Stimulated activated CD4-positive, alpha-beta T cell treated with anti-CD3 and anti-CD28 coated beads, Interleukin-2, amount 100 ng/mL, for 48 hours (primary cell): ENCODE data around the gene HOXA6.

Experiments used
- DNase-seq, 2 donors: peaks; one replicate each; pipeline ENCODE4 v3.0.0-alpha.2; 2020

HOXA6 gene

DNA sequence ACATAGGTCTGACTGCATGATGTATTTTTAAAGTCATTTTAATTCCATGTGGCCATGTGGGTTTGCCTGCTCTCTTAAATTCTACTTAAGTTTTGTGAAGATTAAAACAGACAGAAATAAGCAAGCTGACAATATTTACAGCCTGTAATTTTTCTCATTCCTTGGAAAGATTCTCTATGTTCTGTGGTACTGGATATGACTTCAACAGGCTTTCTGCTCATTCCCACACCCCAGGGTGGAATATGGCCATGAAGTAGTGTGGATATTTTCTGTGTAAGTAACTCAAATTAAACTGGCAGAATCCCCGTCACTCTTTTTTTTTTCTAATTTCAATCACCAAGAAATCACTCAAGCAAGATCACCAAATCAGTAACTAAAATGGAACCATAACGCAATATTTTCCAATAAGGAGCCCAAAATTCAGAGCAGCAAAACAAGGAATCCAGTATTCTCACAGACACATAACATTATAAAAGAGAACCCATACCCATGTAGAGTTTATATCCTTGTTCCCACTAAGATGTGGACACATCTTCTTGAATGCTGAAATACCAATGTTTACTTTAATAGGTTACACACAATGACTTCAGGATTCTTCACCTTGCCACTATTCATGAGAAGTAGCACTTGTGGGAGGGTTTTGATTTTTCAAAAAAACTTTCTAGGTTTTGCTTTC lies 9.8 kb downstream of the HOXA6 start:
- DNase-seq, result no peak

DNA sequence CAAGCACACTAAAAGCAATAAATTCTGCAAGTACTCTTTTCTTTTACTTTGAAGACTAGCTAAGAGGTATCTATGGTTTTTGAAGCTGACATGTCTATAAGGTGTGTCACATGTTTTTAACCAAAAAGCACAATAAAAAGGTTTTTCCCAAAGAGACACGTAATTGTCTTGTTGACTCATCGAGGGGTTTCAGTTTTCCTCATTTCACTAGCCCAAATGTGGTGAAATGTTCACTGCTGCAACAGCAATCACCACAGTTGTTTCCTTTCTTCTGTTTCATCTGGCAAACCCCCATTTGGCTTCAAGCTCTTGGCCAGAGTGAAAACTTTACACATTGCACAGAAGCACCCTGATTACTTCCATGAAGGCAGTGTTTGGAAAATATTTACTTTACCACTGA lies 13.2 kb downstream of the HOXA6 start:
- DNase-seq, result no peak

DNA sequence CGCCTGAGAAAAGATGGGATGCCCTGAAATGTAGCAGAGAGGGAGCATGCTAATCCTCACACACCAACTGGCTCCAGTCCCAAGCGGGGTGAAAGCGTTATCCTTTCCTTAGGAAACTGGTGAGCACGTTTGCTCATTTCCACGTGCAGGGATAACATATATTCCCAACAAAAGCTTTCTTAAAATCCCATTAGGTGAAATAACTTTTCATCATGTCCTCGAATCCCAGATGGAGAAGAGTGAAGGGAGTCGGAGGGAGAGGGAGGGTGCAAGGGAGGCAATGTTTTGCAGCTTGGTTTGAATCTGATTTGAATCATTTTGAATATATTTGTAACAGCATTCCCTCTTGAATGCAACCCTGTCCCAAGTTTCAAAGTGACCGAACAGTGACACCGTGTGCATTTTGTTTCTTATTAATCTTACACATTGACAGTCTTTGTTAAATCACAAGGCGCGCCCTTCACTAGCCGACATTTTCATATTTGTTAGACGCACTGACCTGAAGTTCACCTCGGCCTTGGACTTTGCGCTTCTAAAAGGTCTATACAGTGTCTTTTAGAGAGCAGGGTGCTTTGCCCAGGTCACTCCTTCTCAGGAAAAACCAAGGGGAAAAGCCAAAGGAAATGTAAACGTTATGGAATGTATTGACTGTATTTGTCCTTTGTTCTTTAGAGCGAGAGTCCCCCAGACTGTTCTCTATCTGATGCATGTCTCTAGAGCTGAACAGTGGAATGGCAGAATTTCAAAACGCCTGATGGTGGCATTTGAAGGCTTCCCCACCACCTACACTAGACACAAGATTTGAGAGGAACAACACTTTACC lies 14.0 kb downstream of the HOXA6 start:
- DNase-seq, result no peak

DNA sequence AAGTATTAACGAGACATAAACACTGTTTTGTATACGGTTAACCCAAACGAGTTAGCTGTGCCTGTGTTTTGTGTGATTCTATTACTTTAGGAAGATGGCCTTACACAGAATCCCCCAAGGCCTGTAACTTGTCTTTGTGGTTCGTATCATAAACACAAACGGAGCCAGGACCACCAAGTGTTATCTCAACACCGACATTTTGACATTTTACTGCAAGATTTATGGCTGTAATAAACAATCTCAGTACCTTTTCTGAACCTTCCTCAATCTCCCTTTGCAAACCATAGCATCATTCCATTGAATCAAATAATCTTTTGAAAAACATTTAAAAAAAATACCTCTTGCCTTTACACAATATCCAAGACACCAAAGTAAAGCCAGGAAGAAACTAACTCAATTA lies 14.6 kb downstream of the HOXA6 start:
- DNase-seq, result no peak

DNA sequence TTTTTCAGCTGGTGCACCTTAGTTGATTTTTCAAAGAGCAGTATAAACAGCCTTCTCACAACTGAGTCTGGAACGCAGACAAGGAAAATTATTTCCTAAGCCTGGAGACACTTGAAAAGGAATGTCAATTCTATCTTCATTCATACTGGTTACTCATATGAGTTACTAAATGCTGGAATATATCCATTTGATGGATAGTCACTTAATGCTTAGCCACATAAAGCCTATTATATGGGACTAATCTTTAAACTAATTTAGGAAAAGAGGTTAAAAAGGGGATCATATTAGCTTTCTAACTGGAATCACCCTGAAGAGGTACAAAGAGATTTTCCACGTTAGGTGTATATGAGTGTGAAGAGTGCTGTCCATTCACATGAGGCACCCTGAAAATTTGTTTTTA lies 15.4 kb downstream of the HOXA6 start:
- DNase-seq, result no peak

DNA sequence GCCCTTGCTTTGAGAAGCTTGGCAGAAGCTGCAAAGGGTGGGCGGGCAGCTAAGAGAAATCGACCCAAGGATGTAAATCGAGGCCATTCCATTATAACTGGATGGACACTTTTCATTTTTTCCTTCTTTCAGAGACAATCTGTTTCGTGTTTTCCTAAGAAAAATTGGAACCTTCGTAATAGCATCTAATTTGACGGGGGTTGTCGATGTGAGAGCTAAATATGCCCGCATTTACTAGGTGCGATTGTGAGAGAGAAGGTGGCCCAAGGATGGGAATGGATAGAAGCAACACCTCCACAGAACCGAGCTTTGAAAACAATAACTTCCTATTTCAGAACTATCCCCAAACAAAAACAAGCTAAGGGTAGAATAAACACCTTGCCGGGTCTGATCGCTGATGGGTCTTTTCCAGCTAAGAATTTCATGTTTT lies 16.2 kb downstream of the HOXA6 start:
- no peak for DNase-seq

DNA sequence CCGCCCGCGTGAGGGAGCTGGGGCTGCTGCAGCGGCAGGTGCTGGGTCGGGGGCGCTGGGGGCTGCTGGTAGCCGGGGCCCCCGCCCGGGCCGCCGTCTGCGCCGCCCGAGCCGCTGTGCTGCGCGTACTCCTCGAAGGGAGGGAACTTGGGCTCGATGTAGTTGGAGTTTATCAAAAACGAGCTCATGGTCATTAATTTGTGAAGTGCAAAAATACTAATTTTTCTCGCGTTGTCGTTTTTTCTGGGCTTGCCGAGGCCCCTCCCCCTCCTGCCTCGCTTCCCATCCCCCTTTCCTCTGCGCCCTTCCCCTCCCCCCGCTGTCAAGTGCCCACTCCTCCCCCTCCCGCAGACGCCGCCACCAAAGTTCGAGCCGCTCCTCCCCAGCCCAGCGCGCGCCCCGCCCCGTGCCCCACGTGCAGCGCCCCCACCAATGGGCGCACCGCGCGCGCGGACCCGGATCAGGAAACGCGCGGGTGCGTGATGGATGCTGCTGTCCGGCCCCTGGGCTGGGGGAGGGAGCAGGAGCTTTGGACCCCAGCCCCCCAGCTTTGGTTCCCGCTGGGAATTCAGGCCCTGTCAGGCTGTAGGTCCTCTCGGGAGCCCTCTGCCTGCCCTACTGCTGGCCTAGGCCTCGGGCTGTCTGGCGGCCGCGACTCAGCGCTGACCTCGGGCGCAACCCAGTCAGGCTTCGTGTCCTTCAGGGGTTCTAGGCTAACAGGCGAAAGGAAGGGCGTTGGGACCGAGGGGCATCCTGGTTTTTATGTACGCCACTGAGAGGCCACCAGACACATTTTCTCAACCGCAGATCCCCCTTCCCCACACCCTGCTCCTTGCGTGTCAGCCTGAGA lies 16.8 kb downstream of the HOXA6 start, which contains the start of gene HOXA4:
HOXA4 (minus strand) TSS at position 218 of the 850 bp plus-strand sequence; CDS start at position 194, 24 bp downstream.
- DNase-seq, result peak; percentile 62 to 70

DNA sequence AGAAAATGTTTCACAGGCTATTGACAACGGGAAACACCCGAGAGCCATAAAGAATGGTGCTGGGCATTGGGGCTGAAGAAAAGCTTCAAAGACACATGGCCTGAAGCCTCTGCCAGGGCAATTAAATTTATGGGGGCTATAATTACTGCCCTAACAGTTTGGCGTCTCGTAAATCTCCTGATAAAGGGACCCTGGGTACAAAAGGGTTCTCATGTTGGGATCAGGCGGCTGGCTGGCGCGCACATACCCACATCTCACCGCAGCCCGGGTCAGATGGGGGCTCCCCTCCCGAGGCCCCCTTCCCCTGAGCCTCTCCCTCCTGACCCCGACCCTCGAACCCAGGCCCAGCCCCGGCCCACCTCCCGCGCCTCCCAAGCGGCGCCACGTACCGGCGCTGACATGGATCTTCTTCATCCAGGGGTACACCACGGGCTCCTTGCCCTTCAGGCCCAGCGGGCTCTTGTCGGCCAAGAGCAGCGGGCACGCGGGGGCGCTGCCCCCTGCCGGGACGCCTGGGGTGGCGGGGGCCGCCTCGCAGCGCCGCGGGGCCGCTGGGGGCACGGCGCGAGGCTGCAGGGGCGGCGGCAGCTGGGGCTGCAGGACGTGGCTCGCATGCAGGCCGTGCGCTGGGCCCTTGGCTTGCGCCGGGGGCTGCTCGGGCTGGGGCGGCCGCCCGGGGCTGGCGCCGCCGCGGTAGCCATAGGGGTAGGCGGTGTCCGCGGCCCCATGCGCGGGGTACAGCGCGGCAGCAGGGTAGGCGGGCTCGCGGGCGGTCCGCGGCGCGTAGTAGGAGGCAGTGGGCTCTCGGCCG lies 17.6 kb downstream of the HOXA6 start:
- DNase-seq, result no peak

DNA sequence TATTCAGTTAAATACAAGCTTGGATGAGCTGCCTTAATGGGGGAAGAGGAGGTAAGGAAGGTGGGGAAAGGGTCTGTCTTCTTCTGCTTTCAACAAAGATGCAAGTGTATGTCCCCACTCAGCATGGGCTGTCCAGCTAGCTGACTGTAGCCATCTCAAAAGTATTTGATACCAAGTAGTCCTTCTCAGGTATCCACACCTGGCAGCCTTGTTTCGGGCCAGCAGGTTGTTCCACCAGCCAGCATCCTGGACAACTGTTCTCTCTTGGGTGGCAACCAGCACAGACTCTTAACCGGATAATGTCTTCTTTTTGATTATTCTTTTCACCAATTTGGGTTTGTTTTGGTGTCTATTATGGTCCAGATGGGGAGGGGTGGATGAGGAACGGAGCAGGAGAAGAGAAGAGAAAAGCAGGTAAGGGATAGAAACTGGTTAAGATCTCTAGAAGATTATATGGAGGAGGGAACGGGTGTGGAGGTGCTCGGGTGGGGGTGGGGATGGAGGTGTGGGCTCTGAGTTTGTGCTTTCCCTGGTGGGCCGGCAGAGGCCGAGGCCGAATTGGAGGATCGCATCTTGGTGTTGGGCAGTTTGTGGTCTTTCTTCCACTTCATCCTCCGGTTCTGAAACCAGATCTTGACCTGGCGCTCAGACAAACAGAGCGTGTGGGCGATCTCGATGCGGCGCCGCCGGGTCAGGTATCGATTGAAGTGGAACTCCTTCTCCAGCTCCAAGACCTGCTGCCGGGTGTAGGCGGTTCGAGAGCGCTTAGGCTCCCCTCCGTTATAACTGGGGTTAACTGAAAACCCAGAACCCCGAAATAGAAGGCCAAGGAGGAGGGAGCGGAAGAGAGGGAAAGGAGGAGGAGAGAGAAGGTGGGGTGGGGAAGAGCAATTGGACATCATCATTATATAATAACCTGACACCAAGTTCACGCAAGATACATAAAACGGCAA lies 18.5 kb downstream of the HOXA6 start:
- DNase-seq, result no peak

DNA sequence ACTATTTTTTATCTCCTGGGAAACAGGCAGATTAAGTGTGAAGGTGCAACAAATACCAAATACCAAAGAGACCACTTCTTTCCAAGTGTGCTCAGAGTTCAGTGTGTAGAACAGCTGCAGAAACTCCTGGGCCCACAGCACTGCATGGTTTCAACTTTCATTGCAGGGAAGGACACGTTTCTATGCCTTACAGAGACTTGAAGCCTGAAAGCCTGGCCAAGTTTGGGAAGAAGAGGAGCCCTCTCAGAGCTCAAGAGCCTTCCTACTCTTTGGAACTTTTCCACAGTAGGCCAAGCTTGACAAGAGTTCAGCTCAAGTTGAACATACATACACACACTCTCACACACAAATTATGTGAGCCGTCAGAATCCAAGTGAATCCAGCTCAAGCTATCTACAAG lies 19.5 kb downstream of the HOXA6 start:
- DNase-seq, result no peak

DNA sequence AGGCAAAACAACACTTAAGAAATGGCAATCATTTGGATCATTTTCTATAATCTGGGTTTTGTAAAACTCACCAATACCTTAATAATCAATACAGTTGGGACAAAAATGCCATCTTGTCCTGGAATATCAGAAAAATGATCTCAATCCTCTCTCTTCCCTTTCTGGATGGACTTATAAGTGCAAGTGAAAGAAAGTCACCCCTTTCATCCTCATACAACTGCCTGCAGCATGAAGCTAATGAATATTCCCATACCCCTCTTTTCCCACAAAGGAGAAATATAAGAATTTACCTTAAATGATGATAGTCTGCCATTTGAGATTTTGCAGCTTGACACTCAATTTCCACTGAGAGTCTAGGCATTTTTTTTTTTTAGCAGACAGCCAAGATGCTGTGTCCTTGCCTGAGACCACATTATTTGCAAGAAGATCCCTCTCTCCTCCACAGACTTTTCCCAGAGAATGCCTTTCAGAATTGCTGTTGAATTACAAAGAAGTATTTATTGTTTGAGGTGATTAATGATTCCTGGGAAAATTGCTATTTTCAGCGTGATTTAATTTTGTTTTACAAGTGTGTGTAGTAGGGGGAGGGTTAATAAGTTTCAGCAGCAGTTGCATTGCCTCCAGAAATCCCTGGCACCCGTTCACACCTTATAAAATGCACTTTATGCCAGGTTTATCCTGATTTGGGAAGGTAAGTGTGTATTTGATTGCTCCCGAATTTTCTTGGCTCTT lies 20.8 kb downstream of the HOXA6 start:
- DNase-seq, result no peak

DNA sequence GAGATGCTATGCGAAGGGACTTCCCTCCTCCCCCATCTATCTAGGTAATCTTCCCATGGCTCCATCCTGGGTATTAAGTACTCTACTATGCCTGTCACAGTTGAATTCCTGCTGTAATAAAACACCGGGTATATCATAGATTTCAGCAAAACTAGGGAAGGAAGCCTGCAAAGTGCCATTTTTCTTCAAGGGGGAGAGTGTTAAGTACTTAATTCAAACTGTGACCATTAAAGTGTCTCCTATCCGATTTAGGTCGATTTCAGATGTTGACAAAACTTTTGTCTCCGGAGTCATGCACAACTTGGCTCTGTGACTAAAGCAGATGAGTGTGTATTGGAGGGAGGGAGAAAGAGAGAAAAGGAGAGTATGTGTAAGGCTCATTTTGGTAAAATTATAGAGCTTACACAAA lies 21.6 kb downstream of the HOXA6 start:
- DNase-seq, result no peak

DNA sequence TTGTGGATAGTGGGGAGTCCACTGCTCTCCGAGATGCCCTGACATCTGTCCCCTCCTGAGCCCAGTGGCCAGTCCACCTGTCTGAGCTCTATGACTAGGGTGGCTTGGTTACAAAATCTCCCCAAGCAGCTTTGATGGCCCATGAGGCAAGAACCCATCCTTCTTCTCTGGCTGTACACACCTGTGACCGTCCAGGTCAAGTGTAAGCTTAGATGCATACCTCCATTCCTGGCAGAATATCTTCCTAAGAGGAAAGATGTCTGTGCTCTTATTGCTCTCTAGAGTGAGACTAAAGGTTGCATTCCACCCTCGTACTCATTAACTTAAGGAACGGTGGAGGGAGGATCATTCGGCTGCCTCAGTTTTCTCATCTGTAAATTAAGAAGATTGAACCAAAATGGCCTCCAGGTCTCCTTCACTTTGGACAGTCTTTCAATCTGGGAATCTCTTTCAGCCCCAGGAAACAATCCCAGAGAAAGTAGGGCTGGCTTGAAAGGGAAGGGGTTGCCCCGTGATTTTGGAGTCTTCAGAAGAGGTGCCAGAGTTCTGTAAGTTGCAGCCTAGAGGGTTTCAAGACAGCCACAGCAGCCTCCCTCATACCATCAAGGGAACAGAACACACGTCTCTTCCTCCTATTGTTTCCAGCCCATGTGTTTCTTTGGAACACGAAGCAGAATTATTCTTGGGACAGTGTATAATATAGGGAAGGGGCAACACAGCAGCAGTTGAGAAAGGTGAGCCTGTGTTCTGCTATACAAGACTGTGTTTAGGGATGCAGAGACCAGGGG lies 22.5 kb downstream of the HOXA6 start:
- no peak for DNase-seq

DNA sequence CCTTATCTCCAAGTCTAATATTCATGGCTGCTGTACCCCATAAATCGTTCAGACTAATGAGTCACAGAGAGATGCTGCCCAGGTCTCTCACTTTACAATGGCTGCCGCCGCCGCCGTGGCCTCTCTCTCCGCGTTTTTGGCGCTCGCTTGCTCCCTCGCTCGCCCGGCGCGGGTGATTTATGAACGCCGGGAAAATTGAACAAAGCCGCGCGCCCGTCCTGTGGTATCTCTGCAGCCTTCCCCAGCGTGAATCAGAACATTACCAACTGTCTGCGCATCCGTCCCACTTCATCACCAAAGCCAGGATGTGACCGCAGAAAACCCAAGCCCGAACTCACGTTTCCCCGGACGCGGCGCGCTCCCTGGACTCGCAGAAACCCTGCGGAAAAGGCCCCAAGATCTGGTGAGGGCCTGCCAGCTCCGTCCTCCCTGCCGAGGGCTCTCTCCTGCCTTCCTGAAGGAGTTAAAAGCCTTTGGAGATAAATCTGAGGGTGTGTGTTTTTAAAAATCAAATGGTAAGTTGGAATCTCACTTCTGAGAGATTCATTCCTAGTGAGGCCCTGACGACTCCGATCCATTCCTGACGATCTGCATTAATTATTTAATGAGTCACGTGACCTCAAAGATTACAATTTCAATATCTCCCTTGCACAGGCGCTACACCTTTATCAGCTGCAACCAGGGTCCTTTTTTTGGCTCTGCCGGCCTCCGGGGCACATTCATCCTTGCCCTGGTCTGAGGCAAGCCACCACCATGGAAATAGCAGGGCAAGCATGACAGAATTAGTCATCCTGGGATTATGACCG lies 23.3 kb downstream of the HOXA6 start:
- DNase-seq, result no peak

DNA sequence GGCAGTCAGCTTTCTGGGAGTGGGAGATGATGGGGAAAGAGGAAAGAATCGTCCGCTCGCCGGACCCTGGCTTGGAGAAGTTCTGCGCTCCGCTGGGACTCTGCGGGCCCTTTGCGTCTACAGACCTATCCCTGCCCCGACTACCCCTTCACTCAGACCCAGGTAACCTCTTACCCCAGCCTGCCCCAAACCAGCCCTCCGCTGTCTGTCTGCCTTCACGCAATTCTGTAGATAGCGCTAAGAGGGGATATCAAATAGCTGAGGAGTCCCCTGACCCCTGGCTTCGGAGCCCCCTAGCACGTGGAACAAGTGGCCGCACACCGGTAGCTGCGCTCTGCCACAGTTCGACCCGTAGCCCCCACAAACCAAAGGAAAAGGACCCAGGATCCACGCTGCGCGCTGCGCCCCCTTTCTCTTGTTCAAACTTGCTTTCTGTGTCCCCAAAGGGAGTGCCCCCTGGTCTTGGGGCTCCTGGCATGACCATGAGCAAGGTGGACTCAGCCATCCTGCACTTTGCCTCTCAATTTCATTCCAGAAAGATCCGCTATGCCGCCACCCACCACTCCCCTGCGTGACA lies 24.0 kb downstream of the HOXA6 start:
- no peak for DNase-seq

DNA sequence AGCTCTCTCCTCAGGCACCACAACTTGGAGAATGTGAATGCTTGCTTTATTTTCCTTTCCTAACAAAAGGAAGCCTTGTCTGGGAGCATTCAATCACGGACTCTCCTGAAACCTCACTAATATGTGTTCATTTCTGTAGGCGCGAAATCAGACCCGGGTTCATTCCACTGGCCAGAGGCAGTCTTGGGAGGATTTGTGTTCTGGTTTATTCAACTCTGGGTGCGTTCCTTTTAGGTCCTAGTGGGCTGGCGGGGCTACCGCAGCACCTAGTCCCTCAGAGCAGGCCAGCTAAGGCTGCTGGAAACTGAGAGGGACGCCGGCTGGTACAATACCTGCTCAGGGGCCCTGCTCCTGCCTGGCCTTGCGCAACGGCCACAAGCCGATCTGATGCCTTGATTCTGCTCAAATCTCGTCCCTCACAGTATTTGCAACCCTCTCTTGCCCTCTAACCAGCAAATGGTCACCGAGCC lies 24.5 kb downstream of the HOXA6 start:
- DNase-seq, result no peak

DNA sequence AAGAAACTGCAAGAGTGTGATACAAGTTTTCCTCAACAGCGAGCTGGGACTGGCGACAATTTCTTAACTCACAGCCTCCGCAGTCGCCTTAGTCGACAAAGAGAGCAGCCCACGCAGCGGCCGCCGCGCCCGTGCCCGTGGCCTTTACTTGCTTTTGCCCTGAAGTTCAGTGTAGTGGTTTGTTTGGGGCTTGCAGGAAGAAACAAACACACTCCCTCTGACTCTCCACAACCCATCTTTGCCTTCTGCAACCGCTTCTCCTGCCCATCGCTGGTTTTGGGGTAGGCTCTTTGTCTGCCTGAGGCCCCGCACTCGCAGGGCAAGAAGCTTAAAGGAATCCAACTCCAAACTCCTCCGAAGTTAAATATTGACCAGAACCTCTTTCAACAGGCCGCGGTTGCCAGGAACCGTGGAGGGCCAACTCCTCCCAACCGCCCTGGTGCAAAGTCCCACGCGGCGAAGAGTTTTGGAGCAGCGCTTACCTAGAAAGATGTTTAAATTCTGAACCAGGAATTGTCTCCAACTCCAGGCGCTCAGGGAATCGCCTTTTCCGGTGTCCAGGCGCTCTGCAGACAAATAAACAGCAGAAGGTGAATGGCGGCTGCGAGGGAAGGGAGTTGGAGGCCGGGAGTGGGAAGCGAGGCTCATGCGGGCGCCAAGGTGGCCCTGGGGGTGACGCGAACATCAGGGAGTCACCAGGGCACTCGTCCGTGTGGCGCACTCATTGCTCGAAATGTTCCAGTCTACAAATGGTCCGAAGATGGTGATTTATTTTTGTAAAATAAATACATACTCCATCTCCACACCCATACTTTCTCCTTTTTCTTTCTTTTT lies 25.3 kb downstream of the HOXA6 start:
- DNase-seq, result no peak
